GM23248 (cell line): ENCODE results near the gene ZSCAN2. TPM values are rescaled to one million over a fixed set of nuclear protein-coding genes. Genes with fewer than 3 reads are reported as not detected.

ENCODE experiments used
- DNase-seq: peaks from one replicate; pipeline ENCODE4 v3.0.0-alpha.2; 2015
- H2AFZ ChIP-seq: fragments of 200-600 bp; sonication (generic); 2 replicates; pipeline ENCODE4 v1.6.1; 2016; ENCODE audit warnings: antibody characterized with exemption
- H3F3A ChIP-seq: fragments of 200-600 bp; sonication (generic); 2 replicates; pipeline ENCODE4 v1.6.1; 2016; ENCODE audit warnings: mild to moderate bottlenecking, antibody characterized with exemption, mixed run types; ENCODE audit not compliant: insufficient read depth
- H3K27ac ChIP-seq: fragments of 200-600 bp; sonication (generic); 2 replicates; pipeline ENCODE4 v1.5.1; 2016; ENCODE audit warnings: mild to moderate bottlenecking
- H3K27me3 ChIP-seq: fragments of 200-600 bp; sonication (generic); replicated peaks from 2 replicates; pipeline ENCODE4 v1.6.1; 2016; ENCODE audit warnings: mild to moderate bottlenecking; ENCODE audit not compliant: insufficient read depth
- H3K36me3 ChIP-seq: fragments of 200-600 bp; sonication (generic); 2 replicates; pipeline ENCODE4 v1.6.1; 2016; ENCODE audit warnings: low read depth, mild to moderate bottlenecking
- H3K4me1 ChIP-seq: fragments of 200-600 bp; sonication (generic); 2 replicates; pipeline ENCODE4 v1.6.1; 2016; ENCODE audit warnings: mild to moderate bottlenecking; ENCODE audit not compliant: insufficient read depth
- H3K4me2 ChIP-seq: fragments of 200-600 bp; sonication (generic); one replicate; pipeline ENCODE4 v1.6.1; 2016; ENCODE audit warnings: mild to moderate bottlenecking; ENCODE audit not compliant: unreplicated experiment
- H3K4me3 ChIP-seq: fragments of 200-600 bp; sonication (generic); 2 replicates; pipeline ENCODE4 v1.5.1; 2016; ENCODE audit warnings: mild to moderate bottlenecking
- H3K79me2 ChIP-seq: fragments of 200-600 bp; sonication (generic); 2 replicates; pipeline ENCODE4 v1.6.1; 2016; ENCODE audit warnings: mild to moderate bottlenecking; ENCODE audit not compliant: insufficient read depth
- H3K9ac ChIP-seq: fragments of 200-600 bp; sonication (generic); 2 replicates; pipeline ENCODE4 v1.6.1; 2016; ENCODE audit warnings: mild to moderate bottlenecking
- H3K9me2 ChIP-seq: fragments of 200-600 bp; sonication (generic); 2 replicates; pipeline ENCODE4 v1.6.1; 2016; ENCODE audit warnings: mixed run types, mild to moderate bottlenecking, moderate library complexity; ENCODE audit not compliant: insufficient read depth
- H3K9me3 ChIP-seq: fragments of 200-600 bp; sonication (generic); one replicate; pipeline ENCODE4 v1.6.1; 2017; ENCODE audit warnings: low read depth
- H4K20me1 ChIP-seq: fragments of 200-600 bp; sonication (generic); 2 replicates; pipeline ENCODE4 v1.6.0; 2016; ENCODE audit not compliant: insufficient read depth
- EZH2 ChIP-seq: fragments of 200-600 bp; sonication (generic); IDR thresholded peaks from 2 replicates; pipeline ENCODE4 v1.6.1; 2018; ENCODE audit warnings: antibody characterized with exemption, mild to moderate bottlenecking; ENCODE audit not compliant: insufficient read depth, poor library complexity, severe bottlenecking
- EZH2phosphoT487 ChIP-seq: fragments of 200-600 bp; sonication (generic); IDR thresholded peaks from 2 replicates; pipeline ENCODE4 v1.6.1; 2018; ENCODE audit warnings: antibody characterized with exemption, moderate library complexity, mild to moderate bottlenecking, low read depth; ENCODE audit not compliant: insufficient read depth
- WGBS, 2 experiments: methylation state at CpG; one replicate each; pipeline ENCODE4 v1.1.6; 2015 to 2017; ENCODE audit warnings: low lambda C conversion rate in 2 of 2, low coverage in 1 of 2; ENCODE audit errors: missing lambda C conversion rate in 2 of 2; 5-methylcytosine and 5-hydroxymethylcytosine counted together
- in situ Hi-C: fragments of 300-500 bp; cut with MboI; formaldehyde crosslinking; loops from 2 replicates; pipeline ENCODE4 v1.15.0; 2020
- polyA plus RNA-seq: library from polyadenylated mRNA; unstranded; fragments of >200 nt; fragmentation: Nextera tagmentation; extraction: Ambion mirVana; gene quantifications from 2 replicates; pipeline ENCODE4 v1.2.1, GENCODE V29; 2016
- total RNA-seq: library from RNA; depleted of rRNA; stranded (reverse); fragments of >200 nt; shearing (Covaris generic); gene quantifications from 2 replicates; pipeline ENCODE4 v1.2.3, GENCODE V29; 2014

Gene ZSCAN2
- total and polyA plus RNA-seq, 2 experiments from 2014 or later = 2.8 to 15.0 TPM

- Histone ChIP-seq H3K36me3 (no peaks in the 10 kb centered on the region), H2AFZ (peak overlapping the region; percentile 76), H3F3A (no peaks in the 10 kb centered on the region), H3K9ac (peak overlapping the region; percentile 33; the same call in 1 of the 2 replicates), H3K4me1 (0 out of 2 replicates have a peak, but pooled peaks cover 6% of the 10 kb centered on the region), H3K4me3 (peak overlapping the region; percentile 50), H3K79me2 (no peaks in the 10 kb centered on the region), H3K9me3 (no peaks in the 10 kb centered on the region), H3K27ac (no peak overlapping the region), H4K20me1 (no peaks in the 10 kb centered on the region), H3K9me2 (no peaks in the 10 kb centered on the region), H3K4me2 (peak overlapping the region; percentile 43), H3K27me3 (no peaks in the 10 kb centered on the region)
- in situ Hi-C loops = loop anchor here (10.0 kb wide), 2 partner anchors 338 to 448 kb away; no protein-coding TSS in a partner anchor
- WGBS, 2 experiments = 51 to 72% methylated on average over 3 of the region's 3 CpGs
- no peak for DNase-seq
- TF ChIP-seq EZH2phosphoT487 (no peak), EZH2 (no peak)
These were observed 3.5 kb upstream of the ZSCAN2 start for GRCh38 chr15:84597296-84597695.

GRCh38 chr15:84598250-84598649 lies 2.6 kb upstream of the ZSCAN2 start:
- Histone ChIP-seq H3K27me3 (no peaks in the 10 kb centered on the region), H3K4me2 (no peak overlapping the region), H3K36me3 (no peaks in the 10 kb centered on the region), H4K20me1 (no peaks in the 10 kb centered on the region), H3K9me2 (no peaks in the 10 kb centered on the region), H3F3A (no peaks in the 10 kb centered on the region), H3K9me3 (no peaks in the 10 kb centered on the region), H3K4me3 (no peak overlapping the region), H3K27ac (no peak overlapping the region), H3K79me2 (no peaks in the 10 kb centered on the region), H3K4me1 (0 out of 2 replicates have a peak, but pooled peaks cover 6% of the 10 kb centered on the region), H3K9ac (no peak overlapping the region), H2AFZ (no peak overlapping the region)
- no peak for DNase-seq
- in situ Hi-C loops = loop anchor here (10.0 kb wide), 2 partner anchors 337 to 447 kb away; no protein-coding TSS in a partner anchor
- 75 to 89% methylated on average over 2 of the region's 2 CpGs for WGBS, 2 experiments
- TF ChIP-seq EZH2phosphoT487 (no peak), EZH2 (no peak)

- Histone ChIP-seq H3K9ac (no peak overlapping the region), H2AFZ (no peak overlapping the region), H3F3A (no peaks in the 10 kb centered on the region), H3K27me3 (no peaks in the 10 kb centered on the region), H3K9me3 (no peaks in the 10 kb centered on the region), H3K36me3 (no peaks in the 10 kb centered on the region), H3K27ac (no peak overlapping the region), H4K20me1 (no peaks in the 10 kb centered on the region), H3K4me1 (0 out of 2 replicates have a peak, but pooled peaks cover 6% of the 10 kb centered on the region), H3K9me2 (no peaks in the 10 kb centered on the region), H3K4me3 (no peak overlapping the region), H3K79me2 (no peaks in the 10 kb centered on the region), H3K4me2 (no peak overlapping the region)
- 76 to 80% methylated on average over 1 of the region's 1 CpG for whole genome bisulfite sequencing, 2 experiments
- no peak for TF ChIP-seq EZH2
- no peak for TF ChIP-seq EZH2phosphoT487
- in situ Hi-C loops = loop anchor here (10.0 kb wide), 2 partner anchors 336 to 446 kb away; no protein-coding TSS in a partner anchor
- DNase-seq = peak; percentile 75
These were observed 1.8 kb upstream of the ZSCAN2 start for GRCh38 chr15:84598993-84599392.

- WGBS, 2 experiments = 70 to 73% methylated on average over 10 of the region's 10 CpGs
These were observed 903 bp upstream of the ZSCAN2 start for GRCh38 chr15:84599906-84600305.

More at GRCh38 chr15:84599906-84600305, 903 bp upstream of the ZSCAN2 start:
- Histone ChIP-seq H3K36me3 (no peaks in the 10 kb centered on the region), H2AFZ (no peak overlapping the region), H3K4me1 (0 out of 2 replicates have a peak, but pooled peaks cover 6% of the 10 kb centered on the region), H3K79me2 (no peaks in the 10 kb centered on the region), H3F3A (no peaks in the 10 kb centered on the region), H3K9me2 (no peaks in the 10 kb centered on the region), H3K4me2 (peak overlapping the region; percentile 91), H3K9ac (peak overlapping the region; percentile 50; the same call in 1 of the 2 replicates), H4K20me1 (no peaks in the 10 kb centered on the region), H3K9me3 (no peaks in the 10 kb centered on the region), H3K27ac (no peak overlapping the region), H3K4me3 (peak overlapping the region; percentile 91), H3K27me3 (no peaks in the 10 kb centered on the region)
- no peak for TF ChIP-seq EZH2phosphoT487
- no peak for TF ChIP-seq EZH2
- DNase-seq = no peak
- in situ Hi-C loops = loop anchor here (10.0 kb wide), 2 partner anchors 335 to 445 kb away; no protein-coding TSS in a partner anchor
